ENCODE results near the gene CDHR5. TPM values are rescaled to one million over a fixed set of nuclear protein-coding genes. Genes with fewer than 3 reads are reported as not detected.
A peak's percentile ranks its signal among the peaks of the same experiment; 100 is the strongest.

Gene CDHR5
- total RNA-seq, 1 experiment from 2014 or later, result not detected

DNA sequence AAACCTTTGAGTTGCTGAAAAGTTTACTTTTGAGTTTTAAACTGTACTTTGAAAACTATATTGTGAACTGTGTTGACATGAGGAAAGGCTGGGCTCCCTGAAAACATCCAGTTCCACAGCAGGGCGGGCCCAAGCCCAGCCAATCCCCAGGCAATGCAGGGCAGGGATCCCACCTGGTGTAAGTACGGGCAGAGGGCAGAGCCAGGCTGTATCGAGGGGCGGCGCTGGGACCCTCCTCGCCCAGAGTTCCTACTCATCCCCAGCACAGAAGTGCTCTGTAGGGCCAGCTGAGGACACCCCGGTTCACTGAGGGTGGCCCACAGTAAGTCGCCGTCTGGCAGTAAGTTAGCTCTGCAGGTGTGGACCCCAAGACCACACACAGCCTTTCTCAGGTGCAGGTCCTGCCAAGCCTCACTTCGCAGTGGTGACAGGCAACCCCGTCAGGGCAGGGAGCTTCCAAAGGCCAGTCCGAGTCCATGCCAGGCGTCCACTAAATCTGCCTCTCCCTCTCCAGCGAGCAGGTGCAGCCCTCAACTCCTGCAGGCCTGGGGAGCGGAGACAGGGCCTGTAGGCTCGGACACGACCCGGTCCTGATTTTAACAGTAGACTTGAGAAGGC lies 57.6 kb downstream of the CDHR5 start:
- DNase-seq (ENCODE audit: unreplicated experiment), result no peak
- H3K4me1 Mint-ChIP-seq (ENCODE audit: insufficient read depth, unreplicated experiment), result no peaks in the 10 kb centered on the region
- H3K36me3 Mint-ChIP-seq (ENCODE audit: insufficient read depth, unreplicated experiment), result peaks cover 12% of the 10 kb centered on the region
- ChIA-PET POLR2A (interaction anchor here (0.6 to 1.9 kb wide), 6 partner anchors 8 to 229 kb away, joined by 4 to 7 read pairs (median 4); partner anchors contain the start of gene PHRF1), CTCF (interaction anchor here (0.6 kb wide), 1 partner anchor 130 kb away, joined by 3 read pairs; no protein-coding TSS in a partner anchor)
- TF ChIP-seq CTCF (IDR thresholded peaks at IDR 0.05; ENCODE audit: unreplicated experiment), result no peak
- no peak overlapping the region for H3K27ac Mint-ChIP-seq (ENCODE audit: low read depth, unreplicated experiment)
- H3K9me3 Mint-ChIP-seq (ENCODE audit: unreplicated experiment), result no peaks in the 10 kb centered on the region
- no TSS peak for BruUV-seq (replicated peaks)
- no peaks in the 10 kb centered on the region for H3K27me3 Mint-ChIP-seq (ENCODE audit: insufficient read depth, unreplicated experiment)
- peak overlapping the region; percentile 70 for H3K4me3 Mint-ChIP-seq (ENCODE audit: unreplicated experiment)
- intact Hi-C loops (cut with micrococcal nuclease), result loop anchor here (10.0 kb wide), 2 partner anchors 48 to 158 kb away; partner anchors contain the start of gene IRF7

Small RNA genes lying within 50 kb of the gene (microRNA-seq; reads per million reads assigned to microRNA genes)
- gene MIR210, result 168 reads per million, percentile 76 among the genes with 10 or more reads in this experiment

Other genes with a start within 250 kb of the CDHR5 start
- 129 and 177 TPM in 2 replicates for gene PKP3, start 230.7 kb downstream of the CDHR5 start, total RNA-seq (2022)
- 6.2 and 7.7 TPM in 2 replicates for gene SIGIRR, start 210.0 kb downstream of the CDHR5 start, total RNA-seq (2022)
- 7.2 and 9.4 TPM in 2 replicates for gene ANO9, start 182.9 kb downstream of the CDHR5 start, total RNA-seq (2022)
- gene PTDSS2, start 174.7 kb downstream of the CDHR5 start, total RNA-seq (2022), result 28.2 and 29.4 TPM in 2 replicates
- gene RNH1, start 117.7 kb downstream of the CDHR5 start, total RNA-seq (2022), result 288 TPM in 2 replicates
- gene HRAS, start 89.4 kb downstream of the CDHR5 start, total RNA-seq (2022), result 115 and 123 TPM in 2 replicates
- gene LRRC56, start 87.4 kb downstream of the CDHR5 start, total RNA-seq (2022), result 0.54 and 0.75 TPM in 2 replicates
- 6.1 and 8.0 TPM in 2 replicates for gene LMNTD2, start 64.2 kb downstream of the CDHR5 start, total RNA-seq (2022)
- gene RASSF7, start 64.0 kb downstream of the CDHR5 start, total RNA-seq (2022), result 11.4 and 13.3 TPM in 2 replicates
- 29.9 and 31.8 TPM in 2 replicates for gene PHRF1, start 48.5 kb downstream of the CDHR5 start, total RNA-seq (2022)
- gene IRF7, start 9.0 kb downstream of the CDHR5 start, total RNA-seq (2022), result 7.7 and 9.5 TPM in 2 replicates
- gene SCT, start 2.2 kb upstream of the CDHR5 start, total RNA-seq (2022), result not detected in 2 replicates
- 0.44 and 1.3 TPM in 2 replicates for gene DRD4, start 12.3 kb upstream of the CDHR5 start, total RNA-seq (2022)
- 46.8 and 54.1 TPM in 2 replicates for gene DEAF1, start 70.3 kb upstream of the CDHR5 start, total RNA-seq (2022)
- 12.2 and 12.8 TPM in 2 replicates for gene TMEM80, start 70.9 kb upstream of the CDHR5 start, total RNA-seq (2022)
- 109 and 119 TPM in 2 replicates for gene EPS8L2, start 81.3 kb upstream of the CDHR5 start, total RNA-seq (2022)
- gene TALDO1, start 122.5 kb upstream of the CDHR5 start, total RNA-seq (2022), result 93.8 and 137 TPM in 2 replicates
- 54.6 and 67.7 TPM in 2 replicates for gene GATD1, start 152.5 kb upstream of the CDHR5 start, total RNA-seq (2022)
- not detected in 2 replicates for gene CEND1, start 165.1 kb upstream of the CDHR5 start, total RNA-seq (2022)
- 34.0 and 36.5 TPM in 2 replicates for gene SLC25A22, start 173.3 kb upstream of the CDHR5 start, total RNA-seq (2022)
- gene PIDD1, start 180.3 kb upstream of the CDHR5 start, total RNA-seq (2022), result 15.8 and 22.1 TPM in 2 replicates
- 1,886 and 2,142 TPM in 2 replicates for gene RPLP2, start 185.0 kb upstream of the CDHR5 start, total RNA-seq (2022)
- gene PNPLA2, start 194.0 kb upstream of the CDHR5 start, total RNA-seq (2022), result 100 and 112 TPM in 2 replicates
- gene CRACR2B, start 203.0 kb upstream of the CDHR5 start, total RNA-seq (2022), result 1.2 and 1.9 TPM in 2 replicates
- gene CD151, start 208.0 kb upstream of the CDHR5 start, total RNA-seq (2022), result 404 and 412 TPM in 2 replicates
- 96.9 and 118 TPM in 2 replicates for gene POLR2L, start 217.6 kb upstream of the CDHR5 start, total RNA-seq (2022)
- gene TSPAN4, start 217.9 kb upstream of the CDHR5 start, total RNA-seq (2022), result 118 and 148 TPM in 2 replicates

All from MCF 10A (cell line).